Stimulated activated CD4-positive, alpha-beta T cell treated with anti-CD3 and anti-CD28 coated beads, Interleukin-4, amount 100 ng/mL, for 24 hours (primary cell): Measurements from ENCODE around the gene TMEM184B.

Experiments
- DNase-seq: peaks from one replicate; pipeline ENCODE4 v3.0.0-alpha.2; 2020

TMEM184B gene

GRCh38 chr22:38305471-38306448 lies 33.0 kb upstream of the TMEM184B start:
- DNase-seq: peak; percentile 44

- no peak for DNase-seq
Measured at GRCh38 chr22:38304526-38304925, 31.7 kb upstream of the TMEM184B start.

DNA sequence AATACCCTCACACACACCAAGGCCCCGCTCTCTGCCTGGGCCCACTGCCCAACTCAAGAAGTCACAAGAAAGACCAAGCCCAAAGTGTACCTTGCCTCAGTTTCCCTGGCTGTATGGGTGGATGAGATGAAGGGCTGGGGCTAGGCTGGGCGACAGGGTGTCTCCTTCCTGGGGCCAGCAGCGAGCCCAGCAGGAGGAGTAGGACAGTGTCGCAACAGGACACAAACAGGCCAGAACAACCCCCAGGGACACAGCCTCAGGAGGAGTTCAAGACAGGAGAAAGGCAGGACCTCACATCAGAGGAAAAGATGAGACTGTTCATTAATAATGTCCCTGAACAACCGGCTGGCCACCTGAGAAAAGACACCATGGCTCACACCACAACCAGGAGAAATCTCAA lies 31.2 kb upstream of the TMEM184B start:
- DNase-seq: no peak

DNA sequence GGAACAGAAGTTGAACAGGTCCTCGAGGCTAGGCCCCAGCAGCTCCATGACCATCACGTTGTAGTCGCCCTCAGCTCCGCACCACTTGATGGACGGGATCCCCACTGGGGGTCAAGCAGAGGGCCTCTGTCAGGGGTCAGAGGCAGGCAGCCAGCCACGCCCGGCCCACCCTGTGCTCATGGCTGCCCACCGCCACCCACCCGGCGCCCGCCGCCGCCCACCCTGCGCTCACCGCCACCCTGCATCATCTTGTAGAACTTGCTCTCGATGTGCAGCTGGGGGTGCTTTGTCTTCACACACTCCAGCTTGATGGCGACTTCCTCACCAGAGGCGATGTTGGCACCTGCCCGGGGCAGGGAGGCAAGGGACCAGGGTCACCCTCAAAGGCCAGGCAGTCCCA lies 30.1 kb upstream of the TMEM184B start:
- DNase-seq: no peak

DNA sequence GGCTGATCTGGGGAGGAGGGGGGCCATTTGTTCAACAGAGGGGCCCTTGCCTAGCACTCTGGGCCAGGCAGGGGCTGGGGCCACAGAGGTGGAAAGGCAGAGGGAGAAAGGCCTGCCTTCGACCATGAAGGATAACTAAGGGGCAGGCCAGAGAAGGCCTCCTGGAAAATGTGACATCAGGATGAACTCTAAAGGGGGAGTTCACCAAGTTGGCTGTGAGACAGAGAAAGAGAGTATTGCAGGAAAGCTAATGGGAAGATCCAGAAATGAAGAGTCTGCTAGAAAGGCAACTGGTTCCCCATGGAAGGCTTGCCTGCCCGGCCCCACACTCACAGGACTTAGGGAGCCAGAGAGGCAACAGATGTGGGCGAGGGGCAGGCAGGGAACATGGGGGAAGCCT lies 28.1 kb upstream of the TMEM184B start:
- DNase-seq: no peak

GRCh38 chr22:38300197-38300945 lies 27.6 kb upstream of the TMEM184B start:
- DNase-seq: no peak

DNA sequence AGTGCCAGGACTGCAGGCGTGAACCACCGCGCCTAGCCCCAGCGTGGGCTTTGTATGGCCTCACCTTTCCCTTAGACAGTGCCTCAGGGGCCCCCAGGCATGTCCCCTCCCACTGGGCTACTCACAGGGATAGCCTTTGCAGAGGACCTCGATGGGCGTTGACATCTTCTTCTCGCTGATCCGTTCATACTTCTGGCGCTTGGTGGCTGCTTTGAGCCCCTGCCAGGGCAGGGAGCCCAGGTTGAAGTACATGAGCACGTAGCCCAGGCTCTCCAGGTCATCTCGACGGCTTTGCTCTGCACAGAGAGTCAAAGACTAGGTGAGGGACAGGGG lies 26.9 kb upstream of the TMEM184B start:
- DNase-seq: no peak

DNA sequence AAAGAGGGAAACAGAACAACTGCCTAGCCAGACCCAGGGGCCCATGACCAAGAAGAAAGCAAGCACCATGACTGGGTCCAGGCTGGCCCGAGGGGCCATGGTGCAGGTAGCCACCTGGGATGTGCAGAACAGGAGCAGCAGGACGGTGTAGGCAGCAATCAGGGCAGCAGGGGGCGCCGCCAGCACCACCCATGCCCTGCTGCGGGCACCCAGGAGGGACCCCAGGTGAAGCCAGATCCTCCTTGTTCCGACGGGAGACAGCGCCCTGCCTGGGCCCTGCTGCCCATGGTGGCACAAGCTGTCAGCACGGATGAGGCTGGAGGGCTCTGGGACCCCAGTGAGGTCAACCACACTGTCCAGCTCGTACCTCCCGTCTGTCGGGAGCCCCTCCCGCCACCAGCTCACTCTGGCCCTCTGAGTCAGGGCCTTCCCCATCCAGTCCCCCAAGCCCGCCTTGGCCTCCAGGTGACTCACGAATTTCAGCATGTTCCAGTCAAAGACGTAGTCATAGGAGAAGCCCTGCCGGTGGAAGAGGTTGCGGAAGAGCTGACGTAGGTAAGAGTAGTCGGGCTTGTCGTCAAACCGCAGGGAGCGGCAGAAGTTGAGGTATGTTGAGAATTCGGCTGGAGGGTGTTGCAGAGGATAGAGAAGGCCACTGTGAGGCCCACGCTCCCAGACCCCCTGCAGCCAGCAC lies 25.6 kb upstream of the TMEM184B start:
- peak; percentile 45 for DNase-seq

GRCh38 chr22:38296372-38296771 lies 23.6 kb upstream of the TMEM184B start:
- DNase-seq: no peak

GRCh38 chr22:38295863-38296262 lies 23.1 kb upstream of the TMEM184B start:
- no peak for DNase-seq

DNA sequence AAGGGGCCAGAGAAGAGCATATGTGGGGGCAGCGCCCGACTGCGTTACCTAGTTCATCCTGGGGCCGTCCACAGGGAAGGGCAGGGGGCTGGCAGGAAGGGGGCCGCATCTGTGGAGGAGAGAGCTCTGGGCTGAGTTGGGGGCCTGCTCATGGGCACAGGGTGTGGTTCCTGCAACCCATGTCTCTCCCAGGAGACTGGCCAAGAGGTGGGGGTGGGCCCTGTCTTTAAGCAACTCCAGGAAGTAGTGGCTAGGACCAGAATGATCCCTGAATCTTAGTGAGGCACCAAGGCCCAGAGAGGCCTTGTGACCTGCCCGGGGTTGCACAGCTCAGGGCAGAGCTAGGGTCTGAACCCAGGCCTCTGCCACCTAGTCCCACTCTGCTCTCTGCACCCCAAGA lies 22.5 kb upstream of the TMEM184B start:
- no peak for DNase-seq

DNA sequence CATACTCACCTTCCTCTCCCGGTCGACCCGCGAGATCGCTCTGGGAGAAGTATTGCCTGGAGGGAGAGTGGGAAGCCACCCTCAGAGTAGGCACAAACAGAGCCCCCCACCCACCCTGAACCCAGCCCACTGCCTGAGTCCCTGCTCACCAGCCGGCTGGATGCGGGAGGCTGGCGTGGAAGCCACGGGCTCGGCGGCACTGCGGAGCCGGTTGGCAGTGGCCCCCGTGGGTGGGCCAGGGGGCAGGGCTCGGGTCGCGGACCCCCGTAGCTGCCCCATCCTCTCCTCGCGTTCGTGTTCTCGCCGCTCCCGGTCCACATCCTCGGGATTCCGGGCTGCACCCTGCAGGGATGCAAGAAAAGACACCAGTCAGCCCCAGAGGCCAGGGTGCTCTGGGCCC lies 21.4 kb upstream of the TMEM184B start:
- no peak for DNase-seq

DNA sequence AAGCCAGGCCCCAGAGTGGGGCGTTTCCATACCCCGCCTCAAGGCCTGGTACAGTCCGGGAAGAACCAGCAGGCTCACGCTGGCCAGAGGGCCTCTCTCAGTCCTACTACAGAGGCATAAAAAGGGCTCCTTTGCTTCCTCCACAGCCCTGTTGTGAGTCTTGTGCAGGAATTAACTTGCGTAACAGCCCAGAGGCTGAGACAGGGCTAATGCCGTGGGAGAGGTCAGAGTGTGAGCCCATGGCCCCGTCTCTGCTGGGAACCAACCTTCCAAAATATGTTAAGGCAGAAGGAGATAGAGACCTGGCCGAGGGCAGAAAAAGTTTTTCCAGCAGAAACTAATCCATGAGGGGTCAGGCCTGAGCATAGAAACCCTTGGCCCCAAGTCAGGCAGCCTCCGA lies 19.9 kb upstream of the TMEM184B start:
- DNase-seq: no peak

GRCh38 chr22:38291201-38291777 lies 18.5 kb upstream of the TMEM184B start:
- DNase-seq: no peak

DNA sequence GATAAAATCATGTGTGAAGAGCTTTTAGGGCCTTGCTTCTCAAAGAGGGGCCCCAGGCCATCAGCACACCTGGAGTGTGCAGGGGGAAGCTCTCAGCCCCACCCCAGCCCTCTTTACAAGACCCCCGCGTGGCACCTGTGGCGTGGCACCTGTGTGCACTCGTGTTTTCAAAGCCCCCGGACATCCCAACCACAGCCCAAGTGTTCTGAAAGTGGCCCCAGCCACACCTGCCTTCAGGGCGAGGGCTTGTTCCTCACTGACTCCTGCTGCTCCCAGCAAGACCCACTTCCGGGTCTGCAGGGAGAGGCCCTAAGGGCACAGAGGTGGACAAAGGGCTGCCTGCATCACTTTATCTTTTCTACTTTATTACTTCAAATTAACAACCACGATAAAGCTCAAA lies 17.5 kb upstream of the TMEM184B start:
- DNase-seq: no peak

DNA sequence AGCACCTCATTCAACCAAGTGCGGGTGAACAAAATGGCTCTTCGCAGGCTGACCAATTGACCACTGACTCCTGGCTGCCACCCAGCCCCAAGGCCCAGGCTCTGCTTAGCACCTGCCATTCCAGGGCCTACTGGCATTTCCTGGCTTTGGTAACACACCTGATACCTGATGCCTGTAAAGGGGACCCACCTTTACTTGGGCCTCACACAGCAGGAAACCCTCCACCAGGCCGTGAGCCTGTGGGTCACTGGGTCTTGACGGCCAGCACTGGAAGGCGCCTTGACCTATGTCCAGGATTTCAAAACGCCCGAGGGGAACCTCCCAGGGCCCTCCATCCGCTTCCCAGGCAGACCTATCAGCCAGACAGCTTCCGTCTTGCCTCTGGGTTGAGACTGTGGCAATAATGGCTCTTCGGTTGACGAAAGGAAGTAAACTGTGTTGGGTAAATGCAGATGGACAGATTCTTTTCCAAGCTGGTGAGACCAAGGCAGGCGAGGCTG lies 16.8 kb upstream of the TMEM184B start:
- DNase-seq: no peak

GRCh38 chr22:38286915-38287669 lies 14.3 kb upstream of the TMEM184B start:
- DNase-seq: no peak

DNA sequence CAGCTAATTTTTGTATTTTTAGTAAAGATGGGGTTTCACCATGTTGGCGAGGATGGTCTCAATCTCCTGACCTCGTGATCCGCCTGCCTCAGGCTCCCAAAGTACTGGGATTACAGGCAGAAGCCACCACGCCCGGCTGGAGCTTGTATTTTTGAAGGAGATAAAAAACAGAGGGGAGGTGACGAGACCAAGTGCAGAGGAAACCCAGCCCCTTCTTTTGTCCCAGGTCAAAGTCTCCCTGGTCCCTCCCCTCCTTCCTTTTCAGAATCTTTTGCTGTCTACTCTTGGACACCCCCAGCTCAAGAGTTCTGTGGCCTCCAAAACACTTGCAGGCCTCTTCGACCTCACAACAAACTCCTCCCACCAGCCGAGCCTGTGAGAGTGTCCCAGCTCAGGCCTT lies 12.2 kb upstream of the TMEM184B start:
- DNase-seq: no peak

GRCh38 chr22:38284042-38284402 lies 11.2 kb upstream of the TMEM184B start:
- no peak for DNase-seq

DNA sequence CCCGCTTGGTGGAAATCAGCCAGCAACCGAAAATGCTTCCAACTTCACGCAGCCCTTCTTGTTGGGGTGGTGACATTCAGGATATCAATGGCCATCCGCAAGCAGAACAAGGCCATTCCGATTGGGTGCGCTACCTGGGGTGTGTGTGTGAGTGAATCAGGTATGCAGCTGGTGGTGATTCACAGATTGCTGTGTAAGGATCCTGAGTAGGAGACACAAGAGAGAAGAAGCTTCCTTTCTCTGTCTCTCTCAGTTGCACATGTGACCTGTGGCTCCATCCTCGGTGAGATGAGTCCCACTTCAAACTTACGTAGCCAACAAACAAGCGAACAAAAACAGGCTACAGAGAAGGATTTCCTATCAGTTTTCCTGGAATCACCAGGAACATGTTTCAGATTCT lies 9.6 kb upstream of the TMEM184B start:
- DNase-seq: no peak

DNA sequence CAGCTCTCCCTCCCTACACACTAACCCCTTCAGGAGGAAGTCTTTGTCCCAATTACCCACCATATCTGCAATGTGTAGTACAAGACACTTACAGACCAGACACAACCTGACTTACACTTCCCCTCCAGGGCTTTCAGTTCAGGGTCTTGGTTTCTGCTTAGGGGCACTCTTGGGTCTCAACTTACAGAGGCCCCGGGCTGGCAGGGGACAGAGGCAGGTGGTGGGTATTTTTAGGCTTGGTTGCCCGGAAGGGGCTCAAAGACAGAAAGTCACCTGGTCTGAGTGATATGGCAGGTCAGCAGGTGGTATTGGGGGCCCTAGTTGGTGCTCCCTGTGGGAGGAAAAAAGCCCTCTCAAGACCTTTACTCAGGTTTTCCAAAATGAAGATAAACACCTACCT lies 3.4 kb upstream of the TMEM184B start:
- no peak for DNase-seq

DNA sequence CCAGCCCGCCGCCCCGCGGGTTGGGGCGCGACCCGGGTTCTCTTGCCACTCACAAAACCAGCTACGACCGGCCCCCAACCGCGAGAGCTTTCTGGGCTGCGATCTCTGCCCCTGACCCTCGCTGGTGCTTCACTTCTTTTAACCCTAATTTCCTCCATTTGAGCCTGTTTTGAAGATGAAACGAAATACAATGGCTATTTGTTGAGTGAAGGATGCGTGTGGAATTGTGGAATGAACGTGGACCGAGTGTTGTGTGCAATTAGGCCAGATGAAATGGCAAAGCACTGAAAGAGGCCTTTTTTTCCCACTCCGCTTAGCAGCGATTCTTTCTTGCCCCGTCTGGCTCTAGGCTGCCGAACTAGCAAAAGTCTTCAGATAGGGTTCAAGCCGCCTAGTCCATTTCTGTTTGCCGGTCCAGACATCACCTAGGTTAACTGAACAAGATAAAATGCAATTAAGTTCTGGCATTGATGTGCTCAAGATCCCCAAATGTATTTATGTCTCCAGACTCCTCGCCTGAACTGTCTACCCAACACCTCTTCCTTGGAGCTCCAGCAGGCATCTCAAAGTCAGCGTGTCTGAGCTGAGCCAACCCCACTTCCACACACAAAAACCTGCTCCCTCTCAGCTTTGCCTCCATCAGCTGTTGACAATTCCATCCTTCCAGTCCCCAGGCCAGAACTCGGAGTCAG lies 471 bp upstream of the TMEM184B start:
- no peak for DNase-seq
